GM06990 (cell line): ENCODE results near the gene PCCB.
A peak's percentile ranks its signal among the peaks of the same experiment; 100 is the strongest.
"Not testable (repeated sequence)": the region's sequence is repeated elsewhere in the genome, so short reads cannot be mapped to it uniquely, and the experiment has no call there.

Experiments
- DNase-seq: peaks from one replicate; pipeline ENCODE4 v3.0.0-alpha.2; 2011; ENCODE audit not compliant: insufficient read length; ENCODE audit errors: extremely low read depth
- H3K27me3 ChIP-seq: replicated peaks from 2 replicates; pipeline ENCODE4 v1.6.0; 2011; ENCODE audit warnings: low read length; ENCODE audit not compliant: control insufficient read depth, insufficient read depth
- H3K36me3 ChIP-seq: 2 replicates; pipeline ENCODE4 v1.5.1; 2011; ENCODE audit warnings: low read length; ENCODE audit not compliant: control insufficient read depth, insufficient read depth
- H3K4me3 ChIP-seq: replicated peaks from 2 replicates; pipeline ENCODE4 v1.5.1; 2011; ENCODE audit warnings: low read depth, mild to moderate bottlenecking, control low read depth, low read length
- TF ChIP-seq, protein P1 (sequence below): IDR thresholded peaks from 2 replicates; pipeline ENCODE4 v1.5.1; 2011; ENCODE audit warnings: low read length, control low read depth, mild to moderate bottlenecking, inconsistent platforms; ENCODE audit not compliant: insufficient read depth, poor library complexity, severe bottlenecking

Gene PCCB

DNA sequence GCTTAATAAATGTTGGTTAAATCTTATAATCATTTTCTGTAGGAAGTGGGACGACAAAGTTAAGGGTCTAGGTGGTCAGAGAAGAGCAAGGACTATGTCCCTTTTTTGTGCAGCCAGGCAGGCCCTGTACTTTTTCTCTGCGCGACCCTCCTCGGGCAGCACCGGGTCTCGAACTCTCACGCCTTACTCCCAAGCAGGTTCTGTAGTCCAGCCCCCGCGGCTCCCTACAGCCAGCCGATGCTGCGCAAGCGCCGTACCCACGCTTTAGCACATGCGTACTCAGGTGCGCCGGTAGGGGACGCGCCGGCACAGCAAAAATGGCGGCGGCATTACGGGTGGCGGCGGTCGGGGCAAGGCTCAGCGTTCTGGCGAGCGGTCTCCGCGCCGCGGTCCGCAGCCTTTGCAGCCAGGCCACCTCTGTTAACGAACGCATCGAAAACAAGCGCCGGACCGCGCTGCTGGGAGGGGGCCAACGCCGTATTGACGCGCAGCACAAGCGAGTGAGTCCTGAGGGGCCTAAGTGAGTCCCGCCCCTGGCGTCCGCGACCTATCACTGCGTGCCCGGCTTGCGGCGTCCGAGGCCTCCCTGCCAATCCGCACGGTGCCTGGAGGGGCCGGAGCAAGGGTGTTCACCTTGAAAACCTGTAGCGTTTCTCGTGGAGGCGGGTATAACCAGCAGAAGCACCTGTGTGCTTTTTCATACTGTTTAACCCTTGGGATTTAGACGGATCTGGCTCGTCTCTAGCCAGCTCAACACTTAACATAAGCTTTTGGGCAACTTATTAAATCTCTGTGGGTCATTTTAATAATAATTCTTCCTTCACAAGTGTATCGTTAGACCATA lies at the start of gene PCCB:
Gene PCCB (plus strand): TSS at position 282 of the 844 bp plus-strand sequence. CDS start 36 bp downstream, at position 318.
- TF ChIP-seq, protein P1, sequence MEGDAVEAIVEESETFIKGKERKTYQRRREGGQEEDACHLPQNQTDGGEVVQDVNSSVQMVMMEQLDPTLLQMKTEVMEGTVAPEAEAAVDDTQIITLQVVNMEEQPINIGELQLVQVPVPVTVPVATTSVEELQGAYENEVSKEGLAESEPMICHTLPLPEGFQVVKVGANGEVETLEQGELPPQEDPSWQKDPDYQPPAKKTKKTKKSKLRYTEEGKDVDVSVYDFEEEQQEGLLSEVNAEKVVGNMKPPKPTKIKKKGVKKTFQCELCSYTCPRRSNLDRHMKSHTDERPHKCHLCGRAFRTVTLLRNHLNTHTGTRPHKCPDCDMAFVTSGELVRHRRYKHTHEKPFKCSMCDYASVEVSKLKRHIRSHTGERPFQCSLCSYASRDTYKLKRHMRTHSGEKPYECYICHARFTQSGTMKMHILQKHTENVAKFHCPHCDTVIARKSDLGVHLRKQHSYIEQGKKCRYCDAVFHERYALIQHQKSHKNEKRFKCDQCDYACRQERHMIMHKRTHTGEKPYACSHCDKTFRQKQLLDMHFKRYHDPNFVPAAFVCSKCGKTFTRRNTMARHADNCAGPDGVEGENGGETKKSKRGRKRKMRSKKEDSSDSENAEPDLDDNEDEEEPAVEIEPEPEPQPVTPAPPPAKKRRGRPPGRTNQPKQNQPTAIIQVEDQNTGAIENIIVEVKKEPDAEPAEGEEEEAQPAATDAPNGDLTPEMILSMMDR = peak; percentile 85
- no peaks in the 10 kb centered on the region for H3K27me3 ChIP-seq
- no peaks in the 10 kb centered on the region for H3K36me3 ChIP-seq
- H3K4me3 ChIP-seq = peak within 1 kb of the TSS; percentile 76
- peak; percentile 96 for DNase-seq

DNA sequence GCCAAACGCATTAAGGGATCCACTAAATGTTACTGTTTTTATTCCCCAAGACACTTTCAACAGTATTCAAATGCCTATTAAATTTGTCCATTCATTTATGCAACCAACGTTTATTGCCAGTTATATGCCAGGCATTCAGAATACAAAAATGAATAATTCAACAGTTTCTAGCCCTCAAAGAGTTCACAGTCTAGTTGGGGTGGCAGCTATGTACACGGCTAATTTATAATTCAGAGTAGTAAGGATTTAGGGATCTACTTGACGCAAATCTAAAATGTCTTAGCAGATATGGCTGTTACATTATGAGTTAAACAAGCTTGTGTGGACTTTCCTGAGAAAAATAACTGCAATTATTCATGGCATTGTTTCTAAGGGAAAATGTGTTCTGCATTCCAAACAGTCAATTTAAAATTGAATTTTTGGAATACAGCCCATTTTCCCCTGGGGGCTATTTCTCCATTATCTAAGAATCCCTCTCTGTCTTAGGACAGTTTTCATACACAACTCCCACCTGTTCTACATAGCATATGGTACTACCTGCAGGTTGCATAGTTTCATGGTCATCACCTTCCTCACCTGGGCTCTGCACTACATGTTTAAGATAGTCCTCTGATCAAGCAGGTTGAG lies 42.5 kb upstream of the PCCB start:
- no peak for DNase-seq
- TF ChIP-seq, protein P1 = no peak
- Histone ChIP-seq H3K4me3 (no peak overlapping the region), H3K36me3 (no peaks in the 10 kb centered on the region), H3K27me3 (no peaks in the 10 kb centered on the region)

DNA sequence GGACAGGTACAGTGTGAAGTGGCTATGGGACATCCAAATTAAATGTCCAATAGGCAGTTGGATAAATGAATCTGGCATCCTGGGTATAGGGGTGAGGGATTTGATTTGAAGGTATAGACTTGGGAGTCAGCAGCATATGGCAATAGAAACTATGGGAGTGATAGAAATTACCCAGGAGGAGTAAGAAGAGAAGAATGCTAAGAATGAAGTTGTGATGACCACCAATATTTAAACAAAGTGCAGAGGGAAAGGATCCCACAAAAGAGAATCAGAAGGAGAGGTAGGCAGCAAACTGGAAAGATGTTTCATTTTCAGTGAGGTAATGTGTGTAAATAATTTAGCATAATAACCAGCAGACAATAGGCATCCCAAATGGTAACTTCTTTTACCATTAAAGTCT lies 40.2 kb upstream of the PCCB start:
- no peak for DNase-seq
- TF ChIP-seq, protein P1 = no peak
- H3K4me3 ChIP-seq = no peak overlapping the region
- no peaks in the 10 kb centered on the region for H3K27me3 ChIP-seq
- H3K36me3 ChIP-seq = no peaks in the 10 kb centered on the region

DNA sequence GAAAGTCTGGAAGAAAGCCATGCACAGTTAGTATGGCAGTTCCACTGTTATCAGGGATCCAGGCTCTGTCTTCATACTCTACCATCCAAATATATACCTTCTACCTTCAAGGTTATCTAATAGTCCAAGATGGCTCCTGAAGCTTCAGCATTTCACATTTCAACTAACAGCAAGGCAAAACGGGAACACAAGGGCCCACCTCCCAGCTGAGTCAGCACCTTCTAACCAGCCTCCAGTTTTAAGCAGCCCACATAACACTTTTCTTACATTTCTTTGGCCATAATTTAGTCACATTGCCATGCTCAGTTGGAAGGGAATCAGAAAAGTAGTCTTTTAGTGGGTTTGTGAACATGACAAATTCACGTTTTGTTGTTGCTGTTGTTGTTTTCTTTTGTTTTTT lies 38.6 kb upstream of the PCCB start:
- no peaks in the 10 kb centered on the region for H3K36me3 ChIP-seq
- TF ChIP-seq, protein P1 = no peak
- H3K4me3 ChIP-seq = no peak overlapping the region
- no peaks in the 10 kb centered on the region for H3K27me3 ChIP-seq
- no peak for DNase-seq

DNA sequence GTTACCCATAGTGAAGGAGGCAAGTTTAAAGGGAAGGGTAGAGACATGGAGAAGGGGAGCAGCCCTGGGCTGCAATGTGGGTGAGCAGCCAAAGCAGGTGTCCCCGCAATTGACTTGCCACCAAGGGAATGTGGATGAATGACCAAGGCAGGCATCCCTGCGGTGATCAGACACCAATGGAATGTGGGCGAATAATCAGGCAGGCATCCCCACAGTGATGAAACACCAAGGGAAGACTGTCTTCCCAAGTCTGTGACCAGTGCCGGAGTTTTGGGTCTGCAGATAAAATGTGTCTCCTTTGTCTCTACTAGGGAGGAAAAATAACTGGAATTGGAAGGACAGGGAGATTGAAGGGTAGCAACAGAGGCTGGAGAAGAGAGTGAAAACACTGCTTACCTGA lies 27.4 kb upstream of the PCCB start:
- not testable (repeated sequence) for H3K36me3 ChIP-seq, H3K27me3 ChIP-seq, H3K4me3 ChIP-seq, DNase-seq

DNA sequence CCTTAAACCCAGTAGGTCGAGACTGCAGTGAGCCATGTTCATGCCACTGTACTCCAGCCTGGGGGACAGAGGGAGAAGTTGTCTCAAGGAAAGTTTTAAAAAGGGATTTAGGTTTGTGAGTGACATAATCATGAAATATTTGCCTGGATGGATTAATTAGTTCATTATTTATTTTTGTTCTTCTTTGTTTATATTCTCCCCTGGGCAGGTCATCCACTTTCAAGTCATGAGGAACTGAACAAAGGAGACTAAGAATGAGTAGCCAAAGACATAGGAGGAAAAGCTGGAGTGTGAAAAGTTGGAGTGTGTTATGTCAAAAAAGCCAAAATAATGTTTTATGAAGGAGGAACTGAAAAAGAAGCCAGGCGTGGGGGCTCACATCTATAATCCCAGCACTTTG lies 17.7 kb upstream of the PCCB start:
- TF ChIP-seq, protein P1 = no peak
- Histone ChIP-seq H3K36me3 (no peaks in the 10 kb centered on the region), H3K4me3 (no peak overlapping the region), H3K27me3 (no peaks in the 10 kb centered on the region; the same call in 1 of the 2 replicates)
- DNase-seq = no peak
